NCI-H2107 (cell line): ENCODE measurements around the gene ATP6V1A.

Experiments
- DNase-seq: peaks from one replicate; lab custom pipeline; 2025; lab: John Stamatoyannopoulos, UW

Gene ATP6V1A

GRCh38 chr3:113746548-113747282 lies at the start of gene ATP6V1A:
ATP6V1A (plus strand) TSS chr3:113747035; CDS start chr3:113778754, 31,719 bp downstream.
- DNase-seq = peak; percentile 94

GRCh38 chr3:113697500-113698090 lies 49.2 kb upstream of the ATP6V1A start:
- DNase-seq = no peak

- DNase-seq = no peak
Observed at GRCh38 chr3:113698213-113698742, 48.6 kb upstream of the ATP6V1A start.

- DNase-seq = no peak
Observed at GRCh38 chr3:113698956-113699355, 47.9 kb upstream of the ATP6V1A start.

- DNase-seq = no peak
Observed at GRCh38 chr3:113707835-113708234, 39.0 kb upstream of the ATP6V1A start.

GRCh38 chr3:113712129-113712528 lies 34.7 kb upstream of the ATP6V1A start:
- no peak for DNase-seq

GRCh38 chr3:113714702-113715101 lies 32.1 kb upstream of the ATP6V1A start:
- no peak for DNase-seq

- DNase-seq = no peak
Observed at GRCh38 chr3:113717308-113717707, 29.5 kb upstream of the ATP6V1A start.

- no peak for DNase-seq
Observed at GRCh38 chr3:113717818-113718217, 29.0 kb upstream of the ATP6V1A start.

GRCh38 chr3:113719294-113719693 lies 27.5 kb upstream of the ATP6V1A start:
- DNase-seq = no peak

- DNase-seq = no peak
Observed at GRCh38 chr3:113719758-113720157, 27.1 kb upstream of the ATP6V1A start.

- no peak for DNase-seq
Observed at GRCh38 chr3:113721636-113722035, 25.2 kb upstream of the ATP6V1A start.

GRCh38 chr3:113728661-113729060 lies 18.2 kb upstream of the ATP6V1A start:
- DNase-seq = no peak

- no peak for DNase-seq
Observed at GRCh38 chr3:113730550-113730949, 16.3 kb upstream of the ATP6V1A start.

- DNase-seq = no peak
Observed at GRCh38 chr3:113731694-113732093, 15.1 kb upstream of the ATP6V1A start.

- peak; percentile 44 for DNase-seq
Observed at GRCh38 chr3:113736548-113737089, 10.2 kb upstream of the ATP6V1A start.

- DNase-seq = no peak
Observed at GRCh38 chr3:113741086-113741485, 5.7 kb upstream of the ATP6V1A start.

- no peak for DNase-seq
Observed at GRCh38 chr3:113741620-113742019, 5.2 kb upstream of the ATP6V1A start.

- DNase-seq = no peak
Observed at GRCh38 chr3:113743006-113743630, 3.7 kb upstream of the ATP6V1A start.

GRCh38 chr3:113744941-113745755 lies 1.7 kb upstream of the ATP6V1A start:
- peak; percentile 37 for DNase-seq

GRCh38 chr3:113745756-113746547 lies 883 bp upstream of the ATP6V1A start, which contains the start of gene NAA50:
NAA50 (minus strand) TSS chr3:113746249; CDS start chr3:113745949, 300 bp downstream.
- peak; percentile 85 for DNase-seq
